HEK293 (cell line): ENCODE measurements around the gene AKT3.

Experiments used
- CTCF ChIA-PET: fragments of 350-600 bp; formaldehyde crosslinking; extraction: SDS; loops from one replicate; lab custom pipeline; 2021; ENCODE audit warnings: antibody characterized with exemption; lab: Yijun Ruan, JAX
- POLR2A ChIA-PET: fragments of 300-600 bp; formaldehyde crosslinking; extraction: SDS; loops from one replicate; lab custom pipeline; 2020; ENCODE audit warnings: antibody characterized with exemption, inconsistent platforms; lab: Yijun Ruan, JAX
- H3K27ac ChIP-seq: fragments of 200-500 bp; sonication (Bioruptor generic); 2 replicates; pipeline ENCODE4 v1.5.1; 2014; ENCODE audit warnings: low read depth, low read length, control low read depth, inconsistent platforms; ENCODE audit errors: extremely low read depth
- H3K36me3 ChIP-seq, 2 experiments: fragments of 200-500 bp in 1 of 2; sonication (Bioruptor generic) in 1 of 2; 1 replicate in 1 of 2; 2 replicates in 1 of 2; pipeline ENCODE4 v1.5.1; 2014 to 2017; ENCODE audit warnings: inconsistent platforms in 2 of 2, low read length in 2 of 2; ENCODE audit not compliant: control insufficient read depth in 2 of 2, insufficient read depth in 1 of 2
- H3K4me1 ChIP-seq: fragments of 200-500 bp; sonication (Bioruptor generic); 2 replicates; pipeline ENCODE4 v1.5.1; 2014; ENCODE audit warnings: mild to moderate bottlenecking, low read length, inconsistent platforms; ENCODE audit not compliant: control insufficient read depth, insufficient read depth
- H3K4me3 ChIP-seq: 2 replicates; pipeline ENCODE4 v1.5.1; 2011; ENCODE audit warnings: low read depth, mild to moderate bottlenecking, control low read depth, low read length, moderate library complexity
- H3K9me3 ChIP-seq: fragments of 200-500 bp; sonication (Bioruptor generic); 2 replicates; pipeline ENCODE4 v1.5.1; 2014; ENCODE audit warnings: low read depth, low read length, inconsistent platforms; ENCODE audit not compliant: control insufficient read depth, insufficient read depth
- AEBP2 ChIP-seq: fragments of 450-650 bp; formaldehyde crosslinking; IDR thresholded peaks from 2 replicates; pipeline ENCODE4 v1.5.1; 2016; ENCODE audit warnings: missing biosample characterization, missing genetic modification characterization, borderline replicate concordance
- FEZF1 ChIP-seq: fragments of 450-650 bp; formaldehyde crosslinking; IDR thresholded peaks from 2 replicates; pipeline ENCODE4 v1.5.1; 2016; ENCODE audit warnings: missing biosample characterization, missing genetic modification characterization
- SCRT1 ChIP-seq: fragments of 450-650 bp; formaldehyde crosslinking; IDR thresholded peaks from 2 replicates; pipeline ENCODE4 v1.5.1; 2016; ENCODE audit warnings: missing biosample characterization, missing genetic modification characterization, borderline replicate concordance
- SCRT2 ChIP-seq: fragments of 450-650 bp; formaldehyde crosslinking; IDR thresholded peaks from 2 replicates; pipeline ENCODE4 v1.5.1; 2016; ENCODE audit warnings: missing biosample characterization, missing genetic modification characterization
- TRIM28 ChIP-seq: IDR thresholded peaks from 2 replicates; pipeline ENCODE4 v1.6.1; 2011; ENCODE audit warnings: low read length, control low read depth, borderline replicate concordance
- ZBTB10 ChIP-seq: fragments of 450-650 bp; formaldehyde crosslinking; IDR thresholded peaks from 2 replicates; pipeline ENCODE4 v1.5.1; 2016; ENCODE audit warnings: missing biosample characterization, missing genetic modification characterization
- ZBTB17 ChIP-seq: fragments of 450-650 bp; formaldehyde crosslinking; IDR thresholded peaks from 2 replicates; pipeline ENCODE4 v1.5.1; 2016; ENCODE audit warnings: missing biosample characterization, missing genetic modification characterization
- ZBTB44 ChIP-seq: fragments of 450-650 bp; IDR thresholded peaks from 2 replicates; pipeline ENCODE4 v1.5.1; 2018; ENCODE audit warnings: missing biosample characterization, mild to moderate bottlenecking, missing genetic modification characterization
- ZIC2 ChIP-seq: fragments of 450-650 bp; formaldehyde crosslinking; IDR thresholded peaks from 2 replicates; pipeline ENCODE4 v1.5.1; 2016; ENCODE audit warnings: missing biosample characterization, missing genetic modification characterization
- ZNF184 ChIP-seq: fragments of 450-650 bp; IDR thresholded peaks from 2 replicates; pipeline ENCODE4 v1.5.1; 2018; ENCODE audit warnings: missing biosample characterization, mild to moderate bottlenecking, missing genetic modification characterization
- ZNF24 ChIP-seq: fragments of 450-650 bp; formaldehyde crosslinking; IDR thresholded peaks from 2 replicates; pipeline ENCODE4 v1.5.1; 2016; ENCODE audit warnings: missing biosample characterization, missing genetic modification characterization
- ZNF324 ChIP-seq: fragments of 450-650 bp; formaldehyde crosslinking; IDR thresholded peaks from 2 replicates; pipeline ENCODE4 v1.5.1; 2016; ENCODE audit warnings: missing biosample characterization, missing genetic modification characterization
- ZNF335 ChIP-seq: fragments of 450-650 bp; formaldehyde crosslinking; conservative IDR thresholded peaks from 2 replicates; pipeline ENCODE4 v1.5.1; 2016; ENCODE audit warnings: missing biosample characterization, missing genetic modification characterization
- ZNF623 ChIP-seq: fragments of 450-650 bp; formaldehyde crosslinking; IDR thresholded peaks from 2 replicates; pipeline ENCODE4 v1.5.1; 2016; ENCODE audit warnings: missing biosample characterization, missing genetic modification characterization
- ZNF654 ChIP-seq: fragments of 450-650 bp; formaldehyde crosslinking; IDR thresholded peaks from 2 replicates; pipeline ENCODE4 v1.5.1; 2016; ENCODE audit warnings: low read depth, missing biosample characterization, missing genetic modification characterization
- ZNF658 ChIP-seq: fragments of 450-650 bp; formaldehyde crosslinking; IDR thresholded peaks from 2 replicates; pipeline ENCODE4; 2016; ENCODE audit warnings: missing biosample characterization, missing genetic modification characterization
- ZNF660 ChIP-seq: fragments of 450-650 bp; IDR thresholded peaks from 2 replicates; pipeline ENCODE4 v1.5.1; 2018; ENCODE audit warnings: missing biosample characterization, mild to moderate bottlenecking, missing genetic modification characterization
- TF ChIP-seq, protein P1 (sequence below): fragments of 450-650 bp; formaldehyde crosslinking; IDR thresholded peaks from 2 replicates; pipeline ENCODE4 v1.5.1; 2016; ENCODE audit warnings: missing biosample characterization, missing genetic modification characterization
- TF ChIP-seq, protein P2 (sequence below): fragments of 450-650 bp; formaldehyde crosslinking; IDR thresholded peaks from 2 replicates; pipeline ENCODE4 v1.5.1; 2016; ENCODE audit warnings: missing biosample characterization, missing genetic modification characterization
- TF ChIP-seq, protein P3 (sequence below): fragments of 450-650 bp; formaldehyde crosslinking; IDR thresholded peaks from 2 replicates; pipeline ENCODE4 v1.5.1; 2016; ENCODE audit warnings: missing biosample characterization, missing genetic modification characterization, low read depth

Gene AKT3

GRCh38 chr1:243748706-243749283, 101.2 kb downstream of the AKT3 start:
- Histone ChIP-seq H3K9me3 (no peaks in the 10 kb centered on the region), H3K4me3 (no peak overlapping the region), H3K36me3 (peaks cover 0 to 3% of the 10 kb centered on the region in 2 experiments; a peak in 1 of 3 replicates), H3K4me1 (no peaks in the 10 kb centered on the region), H3K27ac (no peak overlapping the region)
- TF ChIP-seq, protein P1, sequence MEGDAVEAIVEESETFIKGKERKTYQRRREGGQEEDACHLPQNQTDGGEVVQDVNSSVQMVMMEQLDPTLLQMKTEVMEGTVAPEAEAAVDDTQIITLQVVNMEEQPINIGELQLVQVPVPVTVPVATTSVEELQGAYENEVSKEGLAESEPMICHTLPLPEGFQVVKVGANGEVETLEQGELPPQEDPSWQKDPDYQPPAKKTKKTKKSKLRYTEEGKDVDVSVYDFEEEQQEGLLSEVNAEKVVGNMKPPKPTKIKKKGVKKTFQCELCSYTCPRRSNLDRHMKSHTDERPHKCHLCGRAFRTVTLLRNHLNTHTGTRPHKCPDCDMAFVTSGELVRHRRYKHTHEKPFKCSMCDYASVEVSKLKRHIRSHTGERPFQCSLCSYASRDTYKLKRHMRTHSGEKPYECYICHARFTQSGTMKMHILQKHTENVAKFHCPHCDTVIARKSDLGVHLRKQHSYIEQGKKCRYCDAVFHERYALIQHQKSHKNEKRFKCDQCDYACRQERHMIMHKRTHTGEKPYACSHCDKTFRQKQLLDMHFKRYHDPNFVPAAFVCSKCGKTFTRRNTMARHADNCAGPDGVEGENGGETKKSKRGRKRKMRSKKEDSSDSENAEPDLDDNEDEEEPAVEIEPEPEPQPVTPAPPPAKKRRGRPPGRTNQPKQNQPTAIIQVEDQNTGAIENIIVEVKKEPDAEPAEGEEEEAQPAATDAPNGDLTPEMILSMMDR: peak; percentile 63
- TF ChIP-seq AEBP2 (tag by site-specific recombination) (no peak), ZIC2 (tag by site-specific recombination) (no peak), ZNF623 (tag by site-specific recombination) (peak; percentile 8; the same call in 1 of the 2 replicates), SCRT1 (peak; percentile 85), ZNF184 (peak; percentile 62; the same call in 1 of the 2 replicates), TRIM28 (no peak), ZBTB44 (tag by site-specific recombination) (0 out of 2 replicates have a peak, but pooled peaks have one; percentile 43), ZNF24 (no peak), FEZF1 (tag by site-specific recombination) (no peak), ZNF324 (0 out of 2 replicates have a peak, but pooled peaks have one; percentile 26), ZBTB10 (no peak), ZNF335 (tag by site-specific recombination) (0 out of 2 replicates have a peak, but pooled peaks have one; percentile 38), ZNF658 (tag by site-specific recombination) (no peak), ZBTB17 (tag by site-specific recombination) (0 out of 2 replicates have a peak, but pooled peaks have one; percentile 16), ZNF654 (peak; percentile 75), ZNF660 (tag by site-specific recombination) (peak; percentile 78), SCRT2 (tag by site-specific recombination) (peak; percentile 92)
- TF ChIP-seq, protein P2, sequence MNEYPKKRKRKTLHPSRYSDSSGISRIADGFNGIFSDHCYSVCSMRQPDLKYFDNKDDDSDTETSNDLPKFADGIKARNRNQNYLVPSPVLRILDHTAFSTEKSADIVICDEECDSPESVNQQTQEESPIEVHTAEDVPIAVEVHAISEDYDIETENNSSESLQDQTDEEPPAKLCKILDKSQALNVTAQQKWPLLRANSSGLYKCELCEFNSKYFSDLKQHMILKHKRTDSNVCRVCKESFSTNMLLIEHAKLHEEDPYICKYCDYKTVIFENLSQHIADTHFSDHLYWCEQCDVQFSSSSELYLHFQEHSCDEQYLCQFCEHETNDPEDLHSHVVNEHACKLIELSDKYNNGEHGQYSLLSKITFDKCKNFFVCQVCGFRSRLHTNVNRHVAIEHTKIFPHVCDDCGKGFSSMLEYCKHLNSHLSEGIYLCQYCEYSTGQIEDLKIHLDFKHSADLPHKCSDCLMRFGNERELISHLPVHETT (tag by site-specific recombination): no peak; the same call in 1 of the 2 replicates
- TF ChIP-seq, protein P3, sequence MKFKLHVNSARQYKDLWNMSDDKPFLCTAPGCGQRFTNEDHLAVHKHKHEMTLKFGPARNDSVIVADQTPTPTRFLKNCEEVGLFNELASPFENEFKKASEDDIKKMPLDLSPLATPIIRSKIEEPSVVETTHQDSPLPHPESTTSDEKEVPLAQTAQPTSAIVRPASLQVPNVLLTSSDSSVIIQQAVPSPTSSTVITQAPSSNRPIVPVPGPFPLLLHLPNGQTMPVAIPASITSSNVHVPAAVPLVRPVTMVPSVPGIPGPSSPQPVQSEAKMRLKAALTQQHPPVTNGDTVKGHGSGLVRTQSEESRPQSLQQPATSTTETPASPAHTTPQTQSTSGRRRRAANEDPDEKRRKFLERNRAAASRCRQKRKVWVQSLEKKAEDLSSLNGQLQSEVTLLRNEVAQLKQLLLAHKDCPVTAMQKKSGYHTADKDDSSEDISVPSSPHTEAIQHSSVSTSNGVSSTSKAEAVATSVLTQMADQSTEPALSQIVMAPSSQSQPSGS (tag by site-specific recombination): no peak
- ChIA-PET POLR2A (no interaction called here), CTCF (interaction anchor here (0.6 to 1.9 kb wide), 37 partner anchors 10 to 1045 kb away, joined by 3 to 23 read pairs (median 4); no protein-coding TSS in a partner anchor)
